WTC11 (cell line): ENCODE data around the gene RNF181. TPM values are rescaled to one million over a fixed set of nuclear protein-coding genes. Genes with fewer than 3 reads are reported as not detected.

Source experiments
- ATF6 ChIP-seq: sonication (generic); formaldehyde crosslinking; IDR thresholded peaks from 2 replicates; pipeline ENCODE4 v1.8.1; 2023; ENCODE audit warnings: mild to moderate bottlenecking, missing genetic modification reagents
- CREM ChIP-seq: sonication (generic); formaldehyde crosslinking; IDR thresholded peaks from 2 replicates; pipeline ENCODE4 v1.8.1; 2022; ENCODE audit warnings: mild to moderate bottlenecking, missing genetic modification reagents, moderate library complexity
- E2F1 ChIP-seq: sonication (generic); formaldehyde crosslinking; IDR thresholded peaks from 2 replicates; pipeline ENCODE4 v1.8.0; 2022; ENCODE audit warnings: mild to moderate bottlenecking, missing genetic modification reagents
- E2F5 ChIP-seq: sonication (generic); formaldehyde crosslinking; IDR thresholded peaks from 2 replicates; pipeline ENCODE4 v1.8.1; 2022; ENCODE audit warnings: mild to moderate bottlenecking, moderate library complexity, missing genetic modification reagents
- FOXJ3 ChIP-seq: sonication (generic); formaldehyde crosslinking; IDR thresholded peaks from 2 replicates; pipeline ENCODE4 v1.9.0; 2021; ENCODE audit warnings: missing genetic modification reagents, mild to moderate bottlenecking, borderline replicate concordance
- HMGXB4 ChIP-seq: sonication (generic); formaldehyde crosslinking; IDR thresholded peaks from 2 replicates; pipeline ENCODE4 v1.8.1; 2023; ENCODE audit warnings: mild to moderate bottlenecking, moderate library complexity, missing genetic modification reagents
- IRF1 ChIP-seq: sonication (generic); formaldehyde crosslinking; IDR thresholded peaks from 2 replicates; pipeline ENCODE4 v1.8.0; 2023; ENCODE audit warnings: missing genetic modification reagents
- MAX ChIP-seq: sonication (generic); formaldehyde crosslinking; IDR thresholded peaks from 2 replicates; pipeline ENCODE4 v1.8.0; 2022; ENCODE audit warnings: mild to moderate bottlenecking, missing genetic modification reagents
- NFATC4 ChIP-seq: fragments of 250-450 bp; sonication (Bioruptor Pico); IDR thresholded peaks from 2 replicates; pipeline ENCODE4 v1.9.0; 2021; ENCODE audit warnings: mild to moderate bottlenecking
- NFYB ChIP-seq: sonication (generic); formaldehyde crosslinking; conservative IDR thresholded peaks from 2 replicates; pipeline ENCODE4 v1.8.0; 2022; ENCODE audit warnings: low read depth, missing genetic modification reagents
- NR3C1 ChIP-seq: sonication (generic); formaldehyde crosslinking; conservative IDR thresholded peaks from 2 replicates; pipeline ENCODE4 v1.8.1; 2023; ENCODE audit warnings: low read depth, mild to moderate bottlenecking, missing genetic modification reagents
- OVOL2 ChIP-seq: fragments of 250-450 bp; sonication (Bioruptor Pico); IDR thresholded peaks from 2 replicates; pipeline ENCODE4 v1.9.0; 2021; ENCODE audit warnings: mild to moderate bottlenecking, borderline replicate concordance
- PRDM15 ChIP-seq: sonication (generic); formaldehyde crosslinking; IDR thresholded peaks from 2 replicates; pipeline ENCODE4 v1.8.0; 2022; ENCODE audit warnings: missing genetic modification reagents
- SOX15 ChIP-seq: fragments of 250-450 bp; sonication (Bioruptor Pico); IDR thresholded peaks from 2 replicates; pipeline ENCODE4 v1.9.0; 2021; ENCODE audit warnings: mild to moderate bottlenecking
- TEAD4 ChIP-seq: sonication (generic); formaldehyde crosslinking; IDR thresholded peaks from 2 replicates; pipeline ENCODE4 v1.8.0; 2022; ENCODE audit warnings: mild to moderate bottlenecking, missing genetic modification reagents
- TP53 ChIP-seq: sonication (generic); formaldehyde crosslinking; IDR thresholded peaks from 2 replicates; pipeline ENCODE4 v1.8.1; 2023; ENCODE audit warnings: mild to moderate bottlenecking, missing genetic modification reagents
- ZNF219 ChIP-seq: sonication (generic); formaldehyde crosslinking; IDR thresholded peaks from 2 replicates; pipeline ENCODE4 v1.8.0; 2023; ENCODE audit warnings: missing genetic modification reagents, mild to moderate bottlenecking, borderline replicate concordance
- ZNF232 ChIP-seq: sonication (generic); formaldehyde crosslinking; IDR thresholded peaks from 2 replicates; pipeline ENCODE4 v1.8.0; 2022; ENCODE audit warnings: mild to moderate bottlenecking, missing genetic modification reagents
- ZNF396 ChIP-seq: fragments of 250-450 bp; sonication (Bioruptor Pico); IDR thresholded peaks from 2 replicates; pipeline ENCODE4 v1.8.0; 2021; ENCODE audit warnings: mild to moderate bottlenecking, moderate library complexity, borderline replicate concordance
- ZNF425 ChIP-seq: fragments of 250-450 bp; sonication (Bioruptor Pico); conservative IDR thresholded peaks from 2 replicates; pipeline ENCODE4 v1.9.0; 2021; ENCODE audit warnings: mild to moderate bottlenecking
- ZNF671 ChIP-seq: fragments of 250-450 bp; sonication (Bioruptor Pico); IDR thresholded peaks from 2 replicates; pipeline ENCODE4 v1.8.0; 2021; ENCODE audit warnings: mild to moderate bottlenecking
- ZSCAN18 ChIP-seq: fragments of 250-450 bp; sonication (Bioruptor Pico); IDR thresholded peaks from 2 replicates; pipeline ENCODE4 v2.1.2; 2022; ENCODE audit warnings: mild to moderate bottlenecking, moderate library complexity
- total RNA-seq: library from RNA; stranded (reverse); gene quantifications from 3 replicates; pipeline ENCODE4 v1.2.3, GENCODE V29; 2021

Gene RNF181
- total RNA-seq, 1 experiment from 2014 or later: 95.4 TPM

- TF ChIP-seq IRF1: no peak
- no peak for TF ChIP-seq ZNF232 (CRISPR knock-in tag)
- no peak for TF ChIP-seq HMGXB4 (CRISPR knock-in tag)
- TF ChIP-seq ZSCAN18 (CRISPR knock-in tag): no peak
- TF ChIP-seq ZNF396 (CRISPR knock-in tag): no peak
- peak; percentile 78 for TF ChIP-seq NFATC4 (CRISPR knock-in tag)
- no peak for TF ChIP-seq OVOL2 (CRISPR knock-in tag)
- TF ChIP-seq ZNF425: peak; percentile 71; the same call in 1 of the 2 replicates
- TF ChIP-seq FOXJ3: no peak
- no peak for TF ChIP-seq SOX15
- TF ChIP-seq TEAD4 (CRISPR knock-in tag): no peak
- no peak for TF ChIP-seq CREM (CRISPR knock-in tag)
- no peak for TF ChIP-seq MAX (CRISPR knock-in tag)
- no peak for TF ChIP-seq ATF6 (CRISPR knock-in tag)
- no peak for TF ChIP-seq ZNF219 (CRISPR knock-in tag)
- no peak for TF ChIP-seq NFYB
- no peak; the same call in 1 of the 2 replicates for TF ChIP-seq E2F1 (CRISPR knock-in tag)
- TF ChIP-seq NR3C1 (CRISPR knock-in tag): no peak
- TF ChIP-seq E2F5: no peak
- no peak for TF ChIP-seq TP53 (CRISPR knock-in tag)
- no peak for TF ChIP-seq PRDM15 (CRISPR knock-in tag)
- peak; percentile 83; the same call in 1 of the 2 replicates for TF ChIP-seq ZNF671 (CRISPR knock-in tag)
Measured at GRCh38 chr2:85545780-85546240, 49.7 kb upstream of the RNF181 start (continued).
